ENCODE data around the gene KRT38.

The KRT38 gene

GRCh38 chr17:41463746-41464145 lies 23.0 kb upstream of the KRT38 start:
- Histone ChIP-seq H3K27ac (ENCODE audit: low read depth in 2 of 2, low read length in 2 of 2) (no peak overlapping the region), H3K9me3 (ENCODE audit: control insufficient read depth in 2 of 2, low read length in 2 of 2) (no peaks in the 10 kb centered on the region), H3K4me3 (ENCODE audit: low read length in 2 of 2) (no peak overlapping the region), H3K27me3 (ENCODE audit: control insufficient read depth in 2 of 2, insufficient read depth in 2 of 2, low read length in 2 of 2) (peaks cover 3% of the 10 kb centered on the region in 2 donors), H3K9ac (ENCODE audit: low read depth in 1 of 2, low read length in 2 of 2) (no peak overlapping the region), H3K4me1 (ENCODE audit: control insufficient read depth in 2 of 2, insufficient read depth in 2 of 2, low read length in 2 of 2) (no peaks in the 10 kb centered on the region), H3K36me3 (ENCODE audit: control insufficient read depth in 2 of 2, insufficient read depth in 2 of 2, low read length in 2 of 2) (no peaks in the 10 kb centered on the region)

- no peaks in the 10 kb centered on the region for H3K9me3 ChIP-seq (ENCODE audit: control insufficient read depth in 2 of 2, low read length in 2 of 2)
- H3K27me3 ChIP-seq (ENCODE audit: control insufficient read depth in 2 of 2, insufficient read depth in 2 of 2, low read length in 2 of 2), result peaks cover 3% of the 10 kb centered on the region in 2 donors
- H3K36me3 ChIP-seq (ENCODE audit: control insufficient read depth in 2 of 2, insufficient read depth in 2 of 2, low read length in 2 of 2), result no peaks in the 10 kb centered on the region
- H3K4me1 ChIP-seq (ENCODE audit: control insufficient read depth in 2 of 2, insufficient read depth in 2 of 2, low read length in 2 of 2), result no peaks in the 10 kb centered on the region
- H3K4me3 ChIP-seq (ENCODE audit: low read length in 2 of 2), result no peak overlapping the region
- no peak overlapping the region for H3K9ac ChIP-seq (ENCODE audit: low read depth in 1 of 2, low read length in 2 of 2)
- no peak overlapping the region for H3K27ac ChIP-seq (ENCODE audit: low read depth in 2 of 2, low read length in 2 of 2)
Measured at GRCh38 chr17:41462705-41463104, 21.9 kb upstream of the KRT38 start.

GRCh38 chr17:41457676-41458075 lies 16.9 kb upstream of the KRT38 start:
- no peaks in the 10 kb centered on the region for H3K9me3 ChIP-seq (ENCODE audit: control insufficient read depth in 2 of 2, low read length in 2 of 2)
- H3K4me1 ChIP-seq (ENCODE audit: control insufficient read depth in 2 of 2, insufficient read depth in 2 of 2, low read length in 2 of 2), result no peaks in the 10 kb centered on the region
- H3K4me3 ChIP-seq (ENCODE audit: low read length in 2 of 2), result no peak overlapping the region
- no peaks in the 10 kb centered on the region for H3K27me3 ChIP-seq (ENCODE audit: control insufficient read depth in 2 of 2, insufficient read depth in 2 of 2, low read length in 2 of 2)
- H3K36me3 ChIP-seq (ENCODE audit: control insufficient read depth in 2 of 2, insufficient read depth in 2 of 2, low read length in 2 of 2), result no peaks in the 10 kb centered on the region
- no peak overlapping the region for H3K9ac ChIP-seq (ENCODE audit: low read depth in 1 of 2, low read length in 2 of 2)
- H3K27ac ChIP-seq (ENCODE audit: low read depth in 2 of 2, low read length in 2 of 2), result no peak overlapping the region

- Histone ChIP-seq H3K36me3 (ENCODE audit: control insufficient read depth in 2 of 2, insufficient read depth in 2 of 2, low read length in 2 of 2) (no peaks in the 10 kb centered on the region), H3K4me3 (ENCODE audit: low read length in 2 of 2) (no peak overlapping the region), H3K27ac (ENCODE audit: low read depth in 2 of 2, low read length in 2 of 2) (no peak overlapping the region), H3K9ac (ENCODE audit: low read depth in 1 of 2, low read length in 2 of 2) (no peak overlapping the region), H3K27me3 (ENCODE audit: control insufficient read depth in 2 of 2, insufficient read depth in 2 of 2, low read length in 2 of 2) (peaks cover 0 to 7% of the 10 kb centered on the region in 2 donors), H3K4me1 (ENCODE audit: control insufficient read depth in 2 of 2, insufficient read depth in 2 of 2, low read length in 2 of 2) (no peaks in the 10 kb centered on the region), H3K9me3 (ENCODE audit: control insufficient read depth in 2 of 2, low read length in 2 of 2) (no peaks in the 10 kb centered on the region)
Measured at GRCh38 chr17:41456204-41456603, 15.4 kb upstream of the KRT38 start.

GRCh38 chr17:41455236-41455635 lies 14.5 kb upstream of the KRT38 start:
- Histone ChIP-seq H3K4me1 (ENCODE audit: control insufficient read depth in 2 of 2, insufficient read depth in 2 of 2, low read length in 2 of 2) (no peaks in the 10 kb centered on the region), H3K4me3 (ENCODE audit: low read length in 2 of 2) (no peak overlapping the region), H3K27me3 (ENCODE audit: control insufficient read depth in 2 of 2, insufficient read depth in 2 of 2, low read length in 2 of 2) (peaks cover 0 to 7% of the 10 kb centered on the region in 2 donors), H3K27ac (ENCODE audit: low read depth in 2 of 2, low read length in 2 of 2) (no peak overlapping the region), H3K9ac (ENCODE audit: low read depth in 1 of 2, low read length in 2 of 2) (no peak overlapping the region), H3K36me3 (ENCODE audit: control insufficient read depth in 2 of 2, insufficient read depth in 2 of 2, low read length in 2 of 2) (no peaks in the 10 kb centered on the region), H3K9me3 (ENCODE audit: control insufficient read depth in 2 of 2, low read length in 2 of 2) (no peaks in the 10 kb centered on the region)

DNA sequence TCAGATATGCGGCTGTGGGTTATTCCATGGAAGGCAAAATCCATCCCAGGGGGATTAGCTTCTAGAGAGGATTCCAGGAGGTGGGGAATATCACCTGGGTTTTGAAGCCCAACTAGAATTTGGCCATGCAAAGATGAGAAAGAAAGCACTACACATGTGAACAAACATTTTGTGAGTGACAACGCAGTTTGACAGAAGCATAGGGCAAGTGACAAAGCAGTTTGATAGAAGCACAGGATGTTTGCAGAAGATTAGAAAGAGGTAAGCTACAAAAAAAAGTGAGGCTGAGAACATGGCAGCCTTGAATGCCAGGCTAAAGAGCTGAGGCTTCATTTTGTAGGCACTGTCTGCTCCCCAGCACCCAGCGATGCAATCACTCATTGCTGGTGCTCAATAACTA lies 12.3 kb upstream of the KRT38 start:
- Histone ChIP-seq H3K4me3 (ENCODE audit: low read length in 2 of 2) (no peak overlapping the region), H3K9me3 (ENCODE audit: control insufficient read depth in 2 of 2, low read length in 2 of 2) (no peaks in the 10 kb centered on the region), H3K4me1 (ENCODE audit: control insufficient read depth in 2 of 2, insufficient read depth in 2 of 2, low read length in 2 of 2) (no peaks in the 10 kb centered on the region), H3K9ac (ENCODE audit: low read depth in 1 of 2, low read length in 2 of 2) (no peak overlapping the region), H3K27ac (ENCODE audit: low read depth in 2 of 2, low read length in 2 of 2) (no peak overlapping the region), H3K27me3 (ENCODE audit: control insufficient read depth in 2 of 2, insufficient read depth in 2 of 2, low read length in 2 of 2) (peaks cover 0 to 7% of the 10 kb centered on the region in 2 donors), H3K36me3 (ENCODE audit: control insufficient read depth in 2 of 2, insufficient read depth in 2 of 2, low read length in 2 of 2) (no peaks in the 10 kb centered on the region)

DNA sequence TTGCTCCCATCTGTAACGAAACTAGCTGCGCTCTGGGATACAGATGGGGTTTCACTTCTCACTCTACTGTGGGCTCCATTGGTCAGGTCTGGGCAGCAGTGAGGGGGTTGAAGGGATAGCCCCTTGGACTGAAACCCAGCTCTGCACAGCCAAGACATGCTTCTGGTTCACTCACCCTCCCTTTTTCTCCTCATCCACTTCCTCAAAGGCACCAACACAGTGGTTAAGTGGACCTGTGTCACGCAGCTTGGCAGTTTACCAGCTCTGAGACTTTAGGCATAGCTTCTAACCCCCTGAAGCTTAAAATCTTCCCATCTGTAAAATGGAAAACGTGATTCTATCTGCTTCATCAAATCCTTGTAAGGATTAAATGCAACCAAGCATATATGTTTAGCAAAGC lies 11.5 kb upstream of the KRT38 start:
- Histone ChIP-seq H3K27me3 (ENCODE audit: control insufficient read depth in 2 of 2, insufficient read depth in 2 of 2, low read length in 2 of 2) (peaks cover 0 to 8% of the 10 kb centered on the region in 2 donors), H3K4me3 (ENCODE audit: low read length in 2 of 2) (no peak overlapping the region), H3K9ac (ENCODE audit: low read depth in 1 of 2, low read length in 2 of 2) (no peak overlapping the region), H3K4me1 (ENCODE audit: control insufficient read depth in 2 of 2, insufficient read depth in 2 of 2, low read length in 2 of 2) (no peaks in the 10 kb centered on the region), H3K36me3 (ENCODE audit: control insufficient read depth in 2 of 2, insufficient read depth in 2 of 2, low read length in 2 of 2) (no peaks in the 10 kb centered on the region), H3K27ac (ENCODE audit: low read depth in 2 of 2, low read length in 2 of 2) (no peak overlapping the region), H3K9me3 (ENCODE audit: control insufficient read depth in 2 of 2, low read length in 2 of 2) (no peaks in the 10 kb centered on the region)

DNA sequence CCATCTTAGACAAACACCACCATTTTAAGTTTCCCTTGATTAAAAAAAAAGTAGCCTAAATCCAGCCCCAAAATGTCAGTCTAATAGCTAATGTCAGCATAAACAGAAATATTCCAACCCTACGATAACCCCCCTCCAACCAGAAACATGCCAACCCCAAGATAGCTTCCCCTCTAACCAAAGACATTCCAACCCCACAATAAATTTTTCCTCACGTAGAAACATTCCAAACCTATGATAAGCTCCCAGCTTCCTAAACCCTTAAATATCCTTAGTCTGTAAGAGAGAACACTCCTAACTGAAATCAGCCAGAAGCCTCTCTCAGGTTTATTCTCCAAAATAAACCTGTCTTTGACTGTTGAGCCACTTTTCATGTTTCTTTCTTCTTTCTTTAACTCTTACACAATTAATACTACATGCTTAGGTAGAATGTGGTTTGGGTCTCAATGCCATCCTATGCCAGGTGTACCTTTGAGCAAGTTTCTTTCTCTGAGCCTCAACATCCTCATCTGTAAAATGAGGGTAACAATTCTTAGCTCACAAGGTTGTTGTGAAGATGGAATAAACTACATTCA lies 10.5 kb upstream of the KRT38 start:
- H3K36me3 ChIP-seq (ENCODE audit: control insufficient read depth in 2 of 2, insufficient read depth in 2 of 2, low read length in 2 of 2), result no peaks in the 10 kb centered on the region
- no peak overlapping the region for H3K4me3 ChIP-seq (ENCODE audit: low read length in 2 of 2)
- H3K27ac ChIP-seq (ENCODE audit: low read depth in 2 of 2, low read length in 2 of 2), result no peak overlapping the region
- no peak overlapping the region for H3K9ac ChIP-seq (ENCODE audit: low read depth in 1 of 2, low read length in 2 of 2)
- peaks cover 0 to 8% of the 10 kb centered on the region in 2 donors for H3K27me3 ChIP-seq (ENCODE audit: control insufficient read depth in 2 of 2, insufficient read depth in 2 of 2, low read length in 2 of 2)
- H3K9me3 ChIP-seq (ENCODE audit: control insufficient read depth in 2 of 2, low read length in 2 of 2), result no peaks in the 10 kb centered on the region
- H3K4me1 ChIP-seq (ENCODE audit: control insufficient read depth in 2 of 2, insufficient read depth in 2 of 2, low read length in 2 of 2), result no peaks in the 10 kb centered on the region

- Histone ChIP-seq H3K9me3 (ENCODE audit: control insufficient read depth in 2 of 2, low read length in 2 of 2) (no peaks in the 10 kb centered on the region), H3K36me3 (ENCODE audit: control insufficient read depth in 2 of 2, insufficient read depth in 2 of 2, low read length in 2 of 2) (no peaks in the 10 kb centered on the region), H3K4me3 (ENCODE audit: low read length in 2 of 2) (no peak overlapping the region), H3K27me3 (ENCODE audit: control insufficient read depth in 2 of 2, insufficient read depth in 2 of 2, low read length in 2 of 2) (peaks cover 0 to 10% of the 10 kb centered on the region in 2 donors), H3K9ac (ENCODE audit: low read depth in 1 of 2, low read length in 2 of 2) (no peak overlapping the region), H3K27ac (ENCODE audit: low read depth in 2 of 2, low read length in 2 of 2) (no peak overlapping the region), H3K4me1 (ENCODE audit: control insufficient read depth in 2 of 2, insufficient read depth in 2 of 2, low read length in 2 of 2) (no peaks in the 10 kb centered on the region)
Measured at GRCh38 chr17:41449008-41449407, 8.2 kb upstream of the KRT38 start.

GRCh38 chr17:41448506-41448905 lies 7.7 kb upstream of the KRT38 start:
- Histone ChIP-seq H3K27ac (ENCODE audit: low read depth in 2 of 2, low read length in 2 of 2) (no peak overlapping the region), H3K9me3 (ENCODE audit: control insufficient read depth in 2 of 2, low read length in 2 of 2) (no peaks in the 10 kb centered on the region), H3K4me1 (ENCODE audit: control insufficient read depth in 2 of 2, insufficient read depth in 2 of 2, low read length in 2 of 2) (no peaks in the 10 kb centered on the region), H3K4me3 (ENCODE audit: low read length in 2 of 2) (no peak overlapping the region), H3K27me3 (ENCODE audit: control insufficient read depth in 2 of 2, insufficient read depth in 2 of 2, low read length in 2 of 2) (peaks cover 0 to 10% of the 10 kb centered on the region in 2 donors), H3K36me3 (ENCODE audit: control insufficient read depth in 2 of 2, insufficient read depth in 2 of 2, low read length in 2 of 2) (no peaks in the 10 kb centered on the region), H3K9ac (ENCODE audit: low read depth in 1 of 2, low read length in 2 of 2) (no peak overlapping the region)

DNA sequence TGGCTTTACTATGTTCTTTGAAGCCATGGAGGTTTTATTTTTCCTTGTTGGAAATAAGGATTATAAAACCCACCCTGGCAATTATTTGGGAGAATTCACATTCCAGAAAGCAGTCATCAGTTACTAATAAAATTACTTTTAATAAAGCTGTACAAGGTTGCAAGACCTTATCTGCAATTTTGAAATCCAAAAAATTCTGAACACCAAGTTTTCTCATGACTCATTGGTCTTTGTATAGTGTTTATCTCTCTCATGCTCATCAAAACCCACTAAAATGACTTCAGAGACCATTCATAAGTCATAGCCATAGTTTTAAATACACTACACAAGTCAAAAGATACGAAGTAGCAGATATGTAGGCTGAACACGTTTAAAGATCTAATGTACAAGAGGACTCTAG lies 6.0 kb upstream of the KRT38 start:
- Histone ChIP-seq H3K4me1 (ENCODE audit: control insufficient read depth in 2 of 2, insufficient read depth in 2 of 2, low read length in 2 of 2) (no peaks in the 10 kb centered on the region), H3K27ac (ENCODE audit: low read depth in 2 of 2, low read length in 2 of 2) (no peak overlapping the region), H3K27me3 (ENCODE audit: control insufficient read depth in 2 of 2, insufficient read depth in 2 of 2, low read length in 2 of 2) (peaks cover 0 to 8% of the 10 kb centered on the region in 2 donors)

More for the DNA sequence above, 6.0 kb upstream of the KRT38 start:
- H3K4me3 ChIP-seq (ENCODE audit: low read length in 2 of 2), result no peak overlapping the region
- no peaks in the 10 kb centered on the region for H3K36me3 ChIP-seq (ENCODE audit: control insufficient read depth in 2 of 2, insufficient read depth in 2 of 2, low read length in 2 of 2)
- H3K9ac ChIP-seq (ENCODE audit: low read depth in 1 of 2, low read length in 2 of 2), result no peak overlapping the region
- H3K9me3 ChIP-seq (ENCODE audit: control insufficient read depth in 2 of 2, low read length in 2 of 2), result no peaks in the 10 kb centered on the region

All from mucosa of rectum (tissue), 2 donors.